Kidney epithelial cell (primary cell): Measurements from ENCODE around the gene CKM. TPM values are rescaled to one million over a fixed set of nuclear protein-coding genes. Genes with fewer than 3 reads are reported as not detected.
"Not testable (repeated sequence)": the region's sequence is repeated elsewhere in the genome, so short reads cannot be mapped to it uniquely, and the experiment has no call there.

Experiments
- DNase-seq: peaks from one replicate; pipeline ENCODE4 v3.0.0-alpha.2; 2010; ENCODE audit warnings: low read depth
- H3K27me3 ChIP-seq: 2 replicates; pipeline ENCODE4 v1.6.0; 2011; ENCODE audit warnings: low read length; ENCODE audit not compliant: control insufficient read depth, insufficient read depth
- H3K36me3 ChIP-seq: 2 replicates; pipeline ENCODE4 v1.5.1; 2011; ENCODE audit warnings: low read length; ENCODE audit not compliant: control insufficient read depth, insufficient read depth
- H3K4me3 ChIP-seq: 2 replicates; pipeline ENCODE4 v1.5.1; 2011; ENCODE audit warnings: low read depth, mild to moderate bottlenecking, control low read depth, low read length
- CTCF ChIP-seq: IDR thresholded peaks from 2 replicates; pipeline ENCODE4 v1.5.1; 2011; ENCODE audit warnings: mild to moderate bottlenecking, moderate library complexity, low read length, control low read depth, inconsistent platforms; ENCODE audit not compliant: insufficient read depth, poor library complexity, severe bottlenecking
- total RNA-seq: library from RNA; depleted of rRNA; stranded (reverse); fragments of >200 nt; gene quantifications from 2 replicates; pipeline ENCODE4 v1.2.3, GENCODE V29; 2015

The CKM gene
- total RNA-seq, 1 donor from 2014 or later = not detected

DNA sequence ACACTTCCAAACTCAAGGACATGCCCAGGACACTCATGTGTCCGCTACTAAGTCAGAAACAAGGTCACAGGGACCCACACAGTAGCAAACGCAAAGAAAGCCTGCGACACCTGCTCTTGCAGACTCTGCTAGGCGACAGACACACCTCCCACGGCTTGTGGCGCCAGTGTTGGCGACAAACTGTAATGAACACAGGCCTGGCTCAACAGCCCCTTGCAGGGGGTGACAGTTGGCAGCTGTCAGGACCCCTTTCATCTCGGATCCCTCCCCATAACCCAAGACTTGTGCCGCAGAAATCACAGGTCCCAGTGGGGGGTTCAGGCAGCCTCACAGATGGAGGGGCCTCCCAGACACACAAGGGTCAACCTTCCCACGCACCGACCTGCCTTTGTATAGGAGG is 364 bp downstream of the CKM start:
- no peak for DNase-seq
- TF ChIP-seq CTCF = no peak
- Histone ChIP-seq H3K27me3 (peaks cover 30% of the 10 kb centered on the region), H3K36me3 (no peaks in the 10 kb centered on the region), H3K4me3 (no peak overlapping the region)

- Histone ChIP-seq H3K27me3 (peaks cover 30% of the 10 kb centered on the region), H3K4me3 (no peak overlapping the region), H3K36me3 (no peaks in the 10 kb centered on the region)
- no peak for TF ChIP-seq CTCF
- no peak for DNase-seq
Observed at GRCh38 chr19:45321848-45322247, 827 bp downstream of the CKM start.

DNA sequence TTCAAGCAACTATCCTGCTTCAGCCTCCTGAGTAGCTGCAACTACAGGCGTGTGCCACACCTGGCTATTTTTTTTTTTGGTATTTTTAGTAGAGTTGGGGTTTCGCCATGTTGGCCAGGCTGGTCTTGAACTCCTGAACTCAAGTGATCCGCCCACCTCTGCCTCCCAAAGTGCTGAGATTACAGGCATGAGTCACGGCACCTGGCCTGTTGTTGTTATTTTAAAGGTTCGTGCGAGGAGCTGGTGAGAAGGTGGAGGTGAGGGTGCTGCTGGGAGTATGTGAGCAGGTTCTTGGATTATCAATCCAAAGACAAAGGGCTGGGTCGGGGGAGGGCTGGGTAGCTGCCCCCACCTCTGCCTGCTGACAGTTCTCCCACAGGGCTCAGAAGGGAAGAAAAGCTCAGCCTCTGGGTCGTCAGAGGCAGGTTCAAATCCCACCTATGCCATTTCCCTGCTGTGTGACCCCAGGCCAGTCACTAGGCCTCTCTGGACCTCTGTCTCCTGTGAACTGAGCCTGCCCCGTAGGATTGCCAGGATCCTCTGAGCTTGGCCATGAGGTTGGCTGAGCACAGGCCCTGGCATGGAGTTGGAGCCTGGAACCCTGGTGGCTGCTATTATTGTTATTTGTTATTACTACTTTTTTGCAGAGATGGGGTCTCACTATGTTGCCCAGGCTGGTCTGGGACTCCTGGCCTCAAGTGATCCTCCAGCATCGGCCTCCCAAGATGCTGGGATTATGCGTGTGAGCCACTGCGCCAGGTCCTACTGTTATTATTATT is 1.5 kb downstream of the CKM start:
- Histone ChIP-seq H3K4me3 (no peak overlapping the region), H3K36me3 (no peaks in the 10 kb centered on the region), H3K27me3 (peaks cover 34% of the 10 kb centered on the region)
- no peak for TF ChIP-seq CTCF
- DNase-seq = no peak

DNA sequence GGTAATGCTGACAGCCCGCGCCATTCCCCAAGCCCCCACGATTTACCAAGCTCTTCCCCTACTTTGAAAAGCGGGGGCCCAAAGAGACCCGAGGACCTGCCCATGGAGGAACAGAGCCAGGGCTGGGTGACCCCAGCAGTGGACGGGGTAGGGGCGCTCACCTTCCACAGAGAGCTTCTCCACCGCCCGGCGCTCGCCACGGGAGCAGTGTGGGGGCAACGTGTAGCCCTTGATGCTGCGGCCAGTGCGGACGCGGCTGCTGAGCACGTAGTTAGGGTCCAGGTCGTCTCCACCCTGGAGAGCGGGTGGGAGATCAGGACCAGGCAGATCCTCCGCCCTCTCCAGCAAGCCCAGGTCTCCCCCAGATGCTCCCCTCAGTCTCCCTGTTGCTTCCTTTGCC is 7.4 kb downstream of the CKM start:
- TF ChIP-seq CTCF = no peak
- DNase-seq = no peak
- H3K27me3 ChIP-seq = peaks cover 32% of the 10 kb centered on the region
- H3K4me3 ChIP-seq = no peak overlapping the region
- H3K36me3 ChIP-seq = no peaks in the 10 kb centered on the region

- peaks cover 32% of the 10 kb centered on the region for H3K27me3 ChIP-seq
- H3K36me3 ChIP-seq = no peaks in the 10 kb centered on the region
- no peak for DNase-seq
- H3K4me3 ChIP-seq = no peak overlapping the region
- no peak for TF ChIP-seq CTCF
Observed at GRCh38 chr19:45314708-45315245, 7.9 kb downstream of the CKM start.

DNA sequence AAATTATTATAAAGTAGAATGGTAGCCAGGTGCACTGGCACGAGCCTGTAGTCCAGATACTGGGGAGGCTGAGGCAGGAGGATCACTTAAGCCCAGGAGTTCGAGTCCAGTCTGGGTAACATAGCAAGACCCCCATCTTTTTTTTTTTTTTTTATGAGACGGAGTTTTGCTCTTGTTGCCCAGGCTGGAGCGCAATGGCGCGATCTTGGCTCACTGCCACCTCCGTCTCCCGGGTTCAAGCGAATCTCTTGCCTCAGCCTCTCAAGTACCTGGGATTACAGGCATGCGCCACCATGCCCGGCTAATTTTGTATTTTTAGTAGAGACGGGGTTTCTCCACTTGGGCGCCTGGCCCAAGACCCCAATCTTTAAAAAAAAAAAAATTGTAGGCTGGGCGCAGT is 10.4 kb downstream of the CKM start:
- H3K4me3 ChIP-seq, DNase-seq, H3K36me3 ChIP-seq: not testable (repeated sequence)
- peaks cover 19% of the 10 kb centered on the region for H3K27me3 ChIP-seq
